Mucosa of descending colon (tissue), 3 donors: Measurements from ENCODE around the gene ETAA1. TPM values are rescaled to one million over a fixed set of nuclear protein-coding genes. Genes with fewer than 3 reads are reported as not detected.

ENCODE experiments used
- ATAC-seq: fragments of 200-7000 bp; cut with Tn5 transposase; one replicate; pipeline ENCODE4 v1.9.1; 2020; ENCODE audit warnings: mild to moderate bottlenecking, moderate library complexity
- DNase-seq, 3 donors: peaks; one replicate each; pipeline ENCODE4 v3.0.0-alpha.2; 2020
- H3K36me3 ChIP-seq: fragments of 200-600 bp; one replicate; pipeline ENCODE4 v1.8.0; 2021; ENCODE audit warnings: low read depth, mild to moderate bottlenecking
- H3K4me1 ChIP-seq: fragments of 200-600 bp; one replicate; pipeline ENCODE4 v1.8.0; 2021; ENCODE audit warnings: low read depth, mild to moderate bottlenecking
- H3K4me3 ChIP-seq: fragments of 200-600 bp; one replicate; pipeline ENCODE4 v1.8.0; 2021; ENCODE audit warnings: mild to moderate bottlenecking
- H3K9me3 ChIP-seq: fragments of 200-600 bp; one replicate; pipeline ENCODE4 v1.8.0; 2021; ENCODE audit warnings: mild to moderate bottlenecking
- intact Hi-C, 2 donors: fragments of 100-400 bp; cut with DNase I in 1 of 2; cut with micrococcal nuclease in 1 of 2; formaldehyde crosslinking; loops; one replicate each; pipeline versions ENCODE4 v1.11.0 to v1.11.1; 2022; cut with DNase I, micrococcal nuclease
- total RNA-seq, 3 donors: library from RNA; stranded (reverse); fragmentation: NEBNext Ultra II Directional in 2 of 3; extraction: Animal tissue kit (Norgen Biotek cat#: 25700) in 2 of 3; gene quantifications; one replicate each; pipeline versions ENCODE4 v1.2.1 to v1.2.4, GENCODE V29; 2021 to 2023
- TF ChIP-seq, protein P1 (sequence below): fragments of 200-600 bp; IDR thresholded peaks from one replicate; pipeline ENCODE4 v1.8.0; 2022; ENCODE audit warnings: antibody characterized with exemption, mild to moderate bottlenecking
- donor health status: DM: no; HTN: no; CAD: no; lungs with moderate emphysema.
- donor health status: DM: no; HTN: no; CAD: no.
- donor health status: DM: no; HTN: yes; CAD: no.

ETAA1 gene
- total RNA-seq, 3 donors from 2014 or later = 7.4 to 9.1 (median 8.8) TPM

GRCh38 chr2:67379048-67379447 lies 18.1 kb upstream of the ETAA1 start:
- Histone ChIP-seq H3K4me3 (no peak overlapping the region), H3K36me3 (no peaks in the 10 kb centered on the region), H3K9me3 (peaks cover 6% of the 10 kb centered on the region), H3K4me1 (no peaks in the 10 kb centered on the region)
- DNase-seq = no peak
- TF ChIP-seq, protein P1, sequence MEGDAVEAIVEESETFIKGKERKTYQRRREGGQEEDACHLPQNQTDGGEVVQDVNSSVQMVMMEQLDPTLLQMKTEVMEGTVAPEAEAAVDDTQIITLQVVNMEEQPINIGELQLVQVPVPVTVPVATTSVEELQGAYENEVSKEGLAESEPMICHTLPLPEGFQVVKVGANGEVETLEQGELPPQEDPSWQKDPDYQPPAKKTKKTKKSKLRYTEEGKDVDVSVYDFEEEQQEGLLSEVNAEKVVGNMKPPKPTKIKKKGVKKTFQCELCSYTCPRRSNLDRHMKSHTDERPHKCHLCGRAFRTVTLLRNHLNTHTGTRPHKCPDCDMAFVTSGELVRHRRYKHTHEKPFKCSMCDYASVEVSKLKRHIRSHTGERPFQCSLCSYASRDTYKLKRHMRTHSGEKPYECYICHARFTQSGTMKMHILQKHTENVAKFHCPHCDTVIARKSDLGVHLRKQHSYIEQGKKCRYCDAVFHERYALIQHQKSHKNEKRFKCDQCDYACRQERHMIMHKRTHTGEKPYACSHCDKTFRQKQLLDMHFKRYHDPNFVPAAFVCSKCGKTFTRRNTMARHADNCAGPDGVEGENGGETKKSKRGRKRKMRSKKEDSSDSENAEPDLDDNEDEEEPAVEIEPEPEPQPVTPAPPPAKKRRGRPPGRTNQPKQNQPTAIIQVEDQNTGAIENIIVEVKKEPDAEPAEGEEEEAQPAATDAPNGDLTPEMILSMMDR = no peak
- ATAC-seq = no peak
- intact Hi-C loops = no loop called here

DNA sequence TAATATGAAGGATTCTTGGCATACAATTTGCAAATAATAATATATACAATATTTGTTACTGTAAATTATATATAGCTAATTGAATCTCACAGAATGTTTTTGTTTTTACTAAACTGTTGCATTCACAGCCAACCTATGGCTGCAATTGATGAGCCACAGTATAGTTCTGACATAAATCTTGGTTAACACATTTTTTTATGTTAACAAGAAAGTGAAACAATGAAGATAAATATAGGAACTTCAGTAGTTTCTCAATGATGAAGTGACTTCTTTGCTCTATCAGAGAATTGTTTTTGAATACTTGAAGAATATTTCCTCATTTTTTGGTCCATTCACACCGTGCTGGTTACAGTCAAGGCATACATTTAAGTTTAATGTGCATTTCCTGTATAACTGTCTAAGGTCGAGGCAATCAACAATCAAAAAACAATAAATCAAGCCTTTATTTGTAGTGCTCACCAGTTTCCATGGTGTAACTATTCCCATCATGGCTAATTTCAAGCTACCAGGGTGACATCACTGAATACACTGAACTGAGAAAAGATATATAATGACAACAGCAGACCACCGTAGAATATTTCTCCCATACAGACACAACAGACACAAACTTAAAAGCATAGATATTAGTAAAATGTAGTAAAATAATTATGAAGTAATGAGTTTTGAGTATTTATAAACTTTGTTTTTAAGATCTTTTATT lies 12.9 kb upstream of the ETAA1 start:
- TF ChIP-seq, protein P1 = no peak
- Histone ChIP-seq H3K36me3 (no peaks in the 10 kb centered on the region), H3K4me1 (no peaks in the 10 kb centered on the region), H3K4me3 (no peak overlapping the region), H3K9me3 (peaks cover 2% of the 10 kb centered on the region)
- ATAC-seq (no peak), DNase-seq (no peak)
- intact Hi-C loops = no loop called here

- DNase-seq (no peak), ATAC-seq (no peak)
- Histone ChIP-seq H3K4me3 (no peak overlapping the region), H3K36me3 (no peaks in the 10 kb centered on the region), H3K9me3 (no peaks in the 10 kb centered on the region), H3K4me1 (no peaks in the 10 kb centered on the region)
- intact Hi-C loops = no loop called here
- TF ChIP-seq, protein P1 = no peak
Measured at GRCh38 chr2:67388680-67389079, 8.5 kb upstream of the ETAA1 start.

DNA sequence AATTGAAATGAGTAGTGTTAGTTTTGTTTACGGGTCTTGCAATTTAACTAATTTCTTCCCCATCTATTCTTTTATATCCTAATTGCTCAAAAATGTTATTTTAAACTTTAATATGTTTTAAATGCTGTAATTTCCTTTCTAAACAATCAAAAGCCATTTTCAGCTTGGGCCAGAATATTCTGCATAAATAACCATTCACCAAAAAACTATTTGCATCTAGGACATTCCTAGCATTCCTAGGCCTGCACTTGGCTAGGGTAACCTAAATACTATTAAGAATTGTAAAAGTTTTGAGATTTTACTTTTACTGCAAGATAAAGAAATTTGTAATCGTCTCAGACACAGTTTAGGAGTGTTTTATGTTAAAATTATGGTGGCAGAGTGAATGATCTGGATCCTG lies 7.8 kb upstream of the ETAA1 start:
- no peak for DNase-seq

GRCh38 chr2:67389788-67390187 lies 7.3 kb upstream of the ETAA1 start:
- Histone ChIP-seq H3K4me3 (no peak overlapping the region), H3K36me3 (no peaks in the 10 kb centered on the region), H3K4me1 (no peaks in the 10 kb centered on the region), H3K9me3 (no peaks in the 10 kb centered on the region)
- intact Hi-C loops = no loop called here
- ATAC-seq (no peak), DNase-seq (no peak)
- TF ChIP-seq, protein P1 = no peak

More for the DNA sequence above, 7.8 kb upstream of the ETAA1 start:
- intact Hi-C loops = no loop called here
- Histone ChIP-seq H3K36me3 (no peaks in the 10 kb centered on the region), H3K9me3 (no peaks in the 10 kb centered on the region), H3K4me1 (no peaks in the 10 kb centered on the region), H3K4me3 (no peak overlapping the region)
- TF ChIP-seq, protein P1 = no peak
- no peak for ATAC-seq

GRCh38 chr2:67393237-67393636 lies 3.9 kb upstream of the ETAA1 start:
- Histone ChIP-seq H3K36me3 (no peaks in the 10 kb centered on the region), H3K4me1 (peaks cover 2% of the 10 kb centered on the region), H3K4me3 (no peak overlapping the region), H3K9me3 (no peaks in the 10 kb centered on the region)
- no peak for ATAC-seq
- intact Hi-C loops = no loop called here
- TF ChIP-seq, protein P1 = no peak
- DNase-seq = no peak
